HL-60 (cell line): Measurements from ENCODE around the gene HNRNPR.

Experiments used
- DNase-seq, 2 experiments: peaks; one replicate each; pipeline ENCODE4 v3.0.0-alpha.2; 2010 to 2020; ENCODE audit warnings: low read depth in 1 of 2, low spot score in 1 of 2
- H3K27ac ChIP-seq: fragments of 250-450 bp; sonication (Bioruptor Pico); replicated peaks from 2 replicates; pipeline ENCODE4 v1.5.1; 2020; ENCODE audit warnings: mild to moderate bottlenecking, moderate library complexity
- H3K27me3 ChIP-seq: fragments of 250-450 bp; sonication (Bioruptor Pico); 2 replicates; pipeline ENCODE4 v1.5.1; 2021; ENCODE audit warnings: mild to moderate bottlenecking, moderate library complexity; ENCODE audit not compliant: insufficient read depth, poor library complexity, severe bottlenecking
- H3K4me3 ChIP-seq: replicated peaks from 2 replicates; pipeline ENCODE4 v1.5.1; 2011; ENCODE audit warnings: mild to moderate bottlenecking, control low read depth, low read length; ENCODE audit not compliant: insufficient read depth
- GABPA ChIP-seq: IDR thresholded peaks from 2 replicates; pipeline ENCODE4 v1.6.1; 2012; ENCODE audit warnings: low read depth
- POLR2AphosphoS5 ChIP-seq: IDR thresholded peaks from 2 replicates; pipeline ENCODE4 v1.6.1; 2012; ENCODE audit warnings: low read depth
- SPI1 ChIP-seq: IDR thresholded peaks from 2 replicates; pipeline ENCODE4 v1.6.1; 2012; ENCODE audit warnings: low read depth, mild to moderate bottlenecking, borderline replicate concordance
- TF ChIP-seq, protein P1 (sequence below): IDR thresholded peaks from one replicate; pipeline ENCODE4 v1.5.1; 2011; ENCODE audit warnings: low read length, control low read depth, inconsistent platforms; ENCODE audit not compliant: insufficient read depth
- TF ChIP-seq, protein P2 (sequence below): IDR thresholded peaks from 2 replicates; pipeline ENCODE4 v1.6.1; 2012; ENCODE audit warnings: low read depth; ENCODE audit not compliant: insufficient replicate concordance

HNRNPR gene

DNA sequence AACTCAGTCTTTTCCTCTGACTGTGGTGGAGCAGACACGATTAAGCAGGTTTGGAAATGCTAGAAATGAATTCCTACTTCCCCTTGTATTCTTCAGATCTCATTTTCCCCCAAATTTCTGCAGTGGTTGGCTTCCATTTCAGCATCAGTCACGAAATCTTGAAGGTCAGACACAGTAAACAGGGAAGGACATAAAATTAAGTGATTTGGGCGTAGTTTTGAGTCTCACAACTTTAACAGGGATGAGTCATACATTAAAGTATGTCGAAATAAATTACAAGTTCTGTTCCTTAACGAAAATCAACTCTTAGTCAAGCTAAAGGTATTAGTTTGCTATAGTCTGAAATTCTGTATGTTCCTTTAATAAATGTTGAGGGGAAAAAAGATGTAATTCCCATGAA, 61.1 kb downstream of the HNRNPR start:
- H3K27ac ChIP-seq = no peak overlapping the region
- TF ChIP-seq, protein P1, sequence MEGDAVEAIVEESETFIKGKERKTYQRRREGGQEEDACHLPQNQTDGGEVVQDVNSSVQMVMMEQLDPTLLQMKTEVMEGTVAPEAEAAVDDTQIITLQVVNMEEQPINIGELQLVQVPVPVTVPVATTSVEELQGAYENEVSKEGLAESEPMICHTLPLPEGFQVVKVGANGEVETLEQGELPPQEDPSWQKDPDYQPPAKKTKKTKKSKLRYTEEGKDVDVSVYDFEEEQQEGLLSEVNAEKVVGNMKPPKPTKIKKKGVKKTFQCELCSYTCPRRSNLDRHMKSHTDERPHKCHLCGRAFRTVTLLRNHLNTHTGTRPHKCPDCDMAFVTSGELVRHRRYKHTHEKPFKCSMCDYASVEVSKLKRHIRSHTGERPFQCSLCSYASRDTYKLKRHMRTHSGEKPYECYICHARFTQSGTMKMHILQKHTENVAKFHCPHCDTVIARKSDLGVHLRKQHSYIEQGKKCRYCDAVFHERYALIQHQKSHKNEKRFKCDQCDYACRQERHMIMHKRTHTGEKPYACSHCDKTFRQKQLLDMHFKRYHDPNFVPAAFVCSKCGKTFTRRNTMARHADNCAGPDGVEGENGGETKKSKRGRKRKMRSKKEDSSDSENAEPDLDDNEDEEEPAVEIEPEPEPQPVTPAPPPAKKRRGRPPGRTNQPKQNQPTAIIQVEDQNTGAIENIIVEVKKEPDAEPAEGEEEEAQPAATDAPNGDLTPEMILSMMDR = no peak

DNA sequence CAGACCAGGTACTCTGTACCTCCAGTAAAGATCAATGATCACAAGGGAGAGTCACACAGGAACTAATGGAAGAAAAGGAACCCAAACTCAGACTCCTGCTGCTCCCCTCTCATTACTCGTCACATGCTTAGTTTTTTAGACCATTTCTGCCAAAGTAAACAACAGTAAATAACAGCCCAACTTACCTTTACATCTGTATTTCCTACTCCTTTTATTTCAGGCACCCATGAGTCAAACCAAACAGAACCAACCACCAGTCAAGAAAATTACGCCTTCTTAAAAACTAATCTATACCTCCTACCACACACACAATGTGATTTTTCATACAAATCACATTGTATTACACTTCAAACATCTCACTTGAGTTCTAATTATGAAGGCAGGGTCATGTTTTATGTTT, 65.4 kb downstream of the HNRNPR start:
- no peak overlapping the region for H3K4me3 ChIP-seq
- no peak for DNase-seq
- TF ChIP-seq POLR2AphosphoS5 = no peak
- TF ChIP-seq, protein P2, sequence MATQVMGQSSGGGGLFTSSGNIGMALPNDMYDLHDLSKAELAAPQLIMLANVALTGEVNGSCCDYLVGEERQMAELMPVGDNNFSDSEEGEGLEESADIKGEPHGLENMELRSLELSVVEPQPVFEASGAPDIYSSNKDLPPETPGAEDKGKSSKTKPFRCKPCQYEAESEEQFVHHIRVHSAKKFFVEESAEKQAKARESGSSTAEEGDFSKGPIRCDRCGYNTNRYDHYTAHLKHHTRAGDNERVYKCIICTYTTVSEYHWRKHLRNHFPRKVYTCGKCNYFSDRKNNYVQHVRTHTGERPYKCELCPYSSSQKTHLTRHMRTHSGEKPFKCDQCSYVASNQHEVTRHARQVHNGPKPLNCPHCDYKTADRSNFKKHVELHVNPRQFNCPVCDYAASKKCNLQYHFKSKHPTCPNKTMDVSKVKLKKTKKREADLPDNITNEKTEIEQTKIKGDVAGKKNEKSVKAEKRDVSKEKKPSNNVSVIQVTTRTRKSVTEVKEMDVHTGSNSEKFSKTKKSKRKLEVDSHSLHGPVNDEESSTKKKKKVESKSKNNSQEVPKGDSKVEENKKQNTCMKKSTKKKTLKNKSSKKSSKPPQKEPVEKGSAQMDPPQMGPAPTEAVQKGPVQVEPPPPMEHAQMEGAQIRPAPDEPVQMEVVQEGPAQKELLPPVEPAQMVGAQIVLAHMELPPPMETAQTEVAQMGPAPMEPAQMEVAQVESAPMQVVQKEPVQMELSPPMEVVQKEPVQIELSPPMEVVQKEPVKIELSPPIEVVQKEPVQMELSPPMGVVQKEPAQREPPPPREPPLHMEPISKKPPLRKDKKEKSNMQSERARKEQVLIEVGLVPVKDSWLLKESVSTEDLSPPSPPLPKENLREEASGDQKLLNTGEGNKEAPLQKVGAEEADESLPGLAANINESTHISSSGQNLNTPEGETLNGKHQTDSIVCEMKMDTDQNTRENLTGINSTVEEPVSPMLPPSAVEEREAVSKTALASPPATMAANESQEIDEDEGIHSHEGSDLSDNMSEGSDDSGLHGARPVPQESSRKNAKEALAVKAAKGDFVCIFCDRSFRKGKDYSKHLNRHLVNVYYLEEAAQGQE = no peak
- no peak for TF ChIP-seq SPI1
- no peak overlapping the region for H3K27ac ChIP-seq
- H3K27me3 ChIP-seq = no peaks in the 10 kb centered on the region

More for the DNA sequence above, 61.1 kb downstream of the HNRNPR start:
- DNase-seq = peak in 1 of 2 experiments; percentile 54
- Histone ChIP-seq H3K4me3 (no peak overlapping the region), H3K27me3 (no peaks in the 10 kb centered on the region)

DNA sequence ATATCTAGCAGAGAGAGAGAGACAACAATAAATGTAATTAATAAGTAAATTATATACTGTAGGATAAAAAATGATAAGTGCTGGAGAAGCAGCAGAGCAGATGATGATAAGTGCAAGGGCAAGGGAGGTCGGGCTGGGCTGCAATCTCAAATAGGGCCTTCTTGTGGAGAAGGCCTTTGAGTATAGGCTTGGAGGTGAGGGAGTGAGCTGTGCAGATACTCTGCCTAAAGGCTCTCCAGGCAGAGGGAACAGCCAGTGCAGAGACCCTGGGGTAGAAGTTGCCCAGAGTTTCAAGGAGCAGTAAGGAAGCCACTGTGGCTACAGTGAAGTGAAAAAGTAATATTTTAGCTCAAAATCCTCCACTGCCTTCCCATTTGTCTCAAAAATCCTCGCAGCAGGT, 67.6 kb downstream of the HNRNPR start:
- no peaks in the 10 kb centered on the region for H3K27me3 ChIP-seq
- H3K27ac ChIP-seq = no peak overlapping the region
- TF ChIP-seq POLR2AphosphoS5 (no peak), SPI1 (no peak), GABPA (no peak)
- TF ChIP-seq, protein P2 = no peak
- TF ChIP-seq, protein P1 = no peak
- no peak for DNase-seq
- no peak overlapping the region for H3K4me3 ChIP-seq

DNA sequence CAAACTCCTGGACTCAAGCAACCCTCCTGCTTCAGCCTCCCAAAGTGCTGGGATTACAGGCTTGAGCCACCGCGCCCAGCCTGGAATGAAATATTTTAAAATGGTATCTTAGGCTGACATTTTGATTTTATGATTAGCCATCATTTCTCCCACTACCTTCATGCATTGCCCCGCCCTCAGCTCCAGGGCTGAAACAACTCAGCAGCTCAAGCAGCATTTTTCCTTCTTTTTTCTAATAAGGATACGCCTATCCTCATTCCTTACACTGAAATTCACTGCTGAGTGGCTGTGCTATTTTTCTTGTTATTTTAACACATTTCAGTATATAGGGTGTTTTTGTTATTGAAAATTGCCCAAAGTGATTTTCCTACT, 70.0 kb downstream of the HNRNPR start:
- TF ChIP-seq, protein P1 = no peak
- no peak for TF ChIP-seq POLR2AphosphoS5

More for the DNA sequence above, 70.0 kb downstream of the HNRNPR start:
- DNase-seq = no peak
- H3K4me3 ChIP-seq = no peak overlapping the region
- no peak overlapping the region for H3K27ac ChIP-seq
- H3K27me3 ChIP-seq = no peaks in the 10 kb centered on the region
